GM18511 (cell line): Measurements from ENCODE around the gene COL5A1.

Experiments used
- ATAC-seq: cut with Tn5 transposase; IDR thresholded peaks from one replicate; pipeline ENCODE4 v1.9.1; 2021; ENCODE audit warnings: mild to moderate bottlenecking, moderate library complexity; ENCODE audit not compliant: unreplicated experiment

COL5A1 gene

GRCh38 chr9:134885679-134886412 is 244.2 kb downstream of the COL5A1 start:
- no peak for ATAC-seq

GRCh38 chr9:134886413-134886913 is 244.9 kb downstream of the COL5A1 start:
- no peak for ATAC-seq

GRCh38 chr9:134887219-134887618 is 245.6 kb downstream of the COL5A1 start:
- ATAC-seq, result no peak

GRCh38 chr9:134887686-134888602 is 246.3 kb downstream of the COL5A1 start:
- ATAC-seq, result no peak

- ATAC-seq, result no peak
Observed at GRCh38 chr9:134888603-134889190, 247.1 kb downstream of the COL5A1 start.

- ATAC-seq, result no peak
Observed at GRCh38 chr9:134889386-134890154, 248.0 kb downstream of the COL5A1 start.

GRCh38 chr9:134890155-134890495 is 248.5 kb downstream of the COL5A1 start:
- ATAC-seq, result no peak

- no peak for ATAC-seq
Observed at GRCh38 chr9:134891053-134891452, 249.4 kb downstream of the COL5A1 start.

- no peak for ATAC-seq
Observed at GRCh38 chr9:134891713-134892112, 250.1 kb downstream of the COL5A1 start.

- ATAC-seq, result no peak
Observed at GRCh38 chr9:134892221-134892620, 250.6 kb downstream of the COL5A1 start.

GRCh38 chr9:134892820-134893420 is 251.3 kb downstream of the COL5A1 start:
- ATAC-seq, result no peak
